DMS53 treated with DMSO at 0.1 percent for 48 hours (cell line): ENCODE results near the gene KCTD14.
"Not testable (repeated sequence)": the region's sequence is repeated elsewhere in the genome, so short reads cannot be mapped to it uniquely, and the experiment has no call there.

ENCODE experiments used
- DNase-seq: peaks from one replicate; lab custom pipeline; 2025; ENCODE audit not compliant: unreplicated experiment; lab: John Stamatoyannopoulos, UW

The KCTD14 gene, protein sequence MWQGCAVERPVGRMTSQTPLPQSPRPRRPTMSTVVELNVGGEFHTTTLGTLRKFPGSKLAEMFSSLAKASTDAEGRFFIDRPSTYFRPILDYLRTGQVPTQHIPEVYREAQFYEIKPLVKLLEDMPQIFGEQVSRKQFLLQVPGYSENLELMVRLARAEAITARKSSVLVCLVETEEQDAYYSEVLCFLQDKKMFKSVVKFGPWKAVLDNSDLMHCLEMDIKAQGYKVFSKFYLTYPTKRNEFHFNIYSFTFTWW

GRCh38 chr11:78022397-78023396 is at the start of gene KCTD14:
Gene KCTD14, minus strand, starts transcription at chr11:78023276. Its CDS starts 27 bp downstream, at chr11:78023249.
- peak; percentile 69 for DNase-seq

DNA sequence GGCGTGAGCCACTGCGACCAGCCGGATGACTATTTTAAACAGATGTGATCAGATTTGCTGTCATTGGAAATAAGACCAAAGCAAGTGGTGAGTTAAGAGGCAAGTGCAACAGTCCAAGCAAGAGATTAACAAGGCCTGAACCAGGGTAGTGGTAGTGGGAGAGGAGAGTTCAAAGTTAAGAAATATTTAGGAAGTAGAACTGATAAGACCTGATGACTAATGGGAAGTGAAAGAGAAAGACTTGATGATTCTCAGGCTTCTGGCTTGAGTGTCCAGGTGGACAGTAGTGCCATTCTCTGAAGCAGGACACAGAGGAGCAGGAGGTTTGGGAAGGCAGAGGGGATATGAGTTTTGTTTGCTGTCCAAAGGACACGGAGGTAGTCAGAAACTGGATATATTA is 49.4 kb upstream of the KCTD14 start:
- DNase-seq = no peak

DNA sequence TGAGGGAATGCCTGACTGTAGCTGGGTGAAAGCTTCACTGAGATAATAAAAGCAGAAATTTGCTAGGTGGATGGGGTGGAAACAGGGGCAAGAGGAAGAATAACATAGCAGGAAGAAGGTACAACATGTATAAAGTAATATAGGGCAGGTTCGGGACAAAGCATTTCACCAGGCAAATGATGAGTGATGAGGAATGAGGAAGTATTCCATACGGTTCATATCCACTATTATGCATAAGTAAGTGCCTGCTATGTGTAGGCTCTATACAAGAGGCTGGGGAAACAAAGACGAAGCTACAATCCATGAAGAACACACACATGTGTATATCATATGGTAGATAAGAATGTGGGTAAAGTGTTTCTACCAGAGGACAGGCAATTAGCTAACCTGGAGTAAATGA is 48.6 kb upstream of the KCTD14 start:
- no peak for DNase-seq

GRCh38 chr11:78070621-78071020 is 47.5 kb upstream of the KCTD14 start:
- no peak for DNase-seq

DNA sequence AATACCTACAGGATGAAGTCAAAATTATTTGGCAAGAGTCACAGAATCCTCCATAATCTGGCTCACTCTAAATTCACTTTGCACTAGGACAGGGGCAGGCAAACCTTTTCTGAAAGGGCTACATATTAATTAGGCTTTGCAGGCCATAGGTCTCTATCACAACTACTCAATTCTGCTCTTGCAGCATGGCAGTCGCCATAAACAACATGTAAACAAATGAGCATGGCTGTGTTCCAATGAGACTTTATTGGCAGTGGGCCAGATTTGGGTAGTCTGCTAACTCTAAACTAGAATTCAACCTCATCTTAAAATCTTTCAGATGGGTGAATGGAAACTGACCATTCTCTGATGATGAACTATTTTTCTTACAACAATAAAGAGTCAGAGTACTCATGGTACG is 46.4 kb upstream of the KCTD14 start:
- no peak for DNase-seq

GRCh38 chr11:78067704-78068103 is 44.6 kb upstream of the KCTD14 start:
- DNase-seq = no peak

DNA sequence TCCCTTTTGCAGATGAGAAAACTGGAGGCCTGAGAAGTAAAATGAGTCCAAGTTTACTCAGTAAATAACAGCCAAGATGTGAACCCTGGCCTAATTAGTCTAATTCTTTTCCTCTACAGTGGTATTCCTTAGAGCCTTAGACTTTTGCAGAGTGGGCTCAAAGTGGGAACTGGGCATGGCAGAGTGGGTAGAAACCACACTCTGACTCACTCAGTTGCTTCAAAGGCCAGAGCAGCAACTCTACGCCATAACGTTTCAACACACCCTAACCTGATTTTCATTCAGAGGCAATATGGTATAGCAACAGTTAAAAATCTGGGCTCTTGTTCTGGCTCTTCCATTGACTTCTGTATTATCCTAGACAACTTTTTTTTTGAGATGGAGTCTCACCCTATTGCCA is 43.4 kb upstream of the KCTD14 start:
- no peak for DNase-seq

DNA sequence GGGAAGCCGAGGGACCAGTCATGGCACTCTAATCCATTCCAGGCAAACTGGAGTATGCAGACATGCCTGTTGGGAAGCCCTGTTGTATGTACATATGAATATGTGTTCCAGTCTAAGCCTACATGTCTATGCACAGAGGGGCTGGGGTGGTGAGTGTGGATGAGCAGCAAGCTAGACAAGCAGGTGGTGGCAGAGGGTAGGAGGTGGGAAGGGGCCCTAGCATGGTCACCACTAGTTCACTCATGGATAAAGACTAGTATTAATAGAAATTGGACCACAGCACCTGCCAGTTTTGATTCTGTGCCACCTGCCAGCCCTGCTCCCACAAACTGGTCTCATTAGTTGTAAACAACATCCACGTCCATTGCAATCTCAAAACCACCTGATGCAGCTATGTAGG is 42.1 kb upstream of the KCTD14 start:
- DNase-seq = no peak

GRCh38 chr11:78063440-78064181 is 40.5 kb upstream of the KCTD14 start, which contains the start of gene THRSP:
Gene THRSP, plus strand, starts transcription at chr11:78063861. Its CDS starts 21 bp downstream, at chr11:78063882.
- no peak for DNase-seq

- no peak for DNase-seq
Measured at GRCh38 chr11:78062671-78063070, 39.6 kb upstream of the KCTD14 start.

GRCh38 chr11:78061921-78062311 is 38.8 kb upstream of the KCTD14 start:
- no peak for DNase-seq

DNA sequence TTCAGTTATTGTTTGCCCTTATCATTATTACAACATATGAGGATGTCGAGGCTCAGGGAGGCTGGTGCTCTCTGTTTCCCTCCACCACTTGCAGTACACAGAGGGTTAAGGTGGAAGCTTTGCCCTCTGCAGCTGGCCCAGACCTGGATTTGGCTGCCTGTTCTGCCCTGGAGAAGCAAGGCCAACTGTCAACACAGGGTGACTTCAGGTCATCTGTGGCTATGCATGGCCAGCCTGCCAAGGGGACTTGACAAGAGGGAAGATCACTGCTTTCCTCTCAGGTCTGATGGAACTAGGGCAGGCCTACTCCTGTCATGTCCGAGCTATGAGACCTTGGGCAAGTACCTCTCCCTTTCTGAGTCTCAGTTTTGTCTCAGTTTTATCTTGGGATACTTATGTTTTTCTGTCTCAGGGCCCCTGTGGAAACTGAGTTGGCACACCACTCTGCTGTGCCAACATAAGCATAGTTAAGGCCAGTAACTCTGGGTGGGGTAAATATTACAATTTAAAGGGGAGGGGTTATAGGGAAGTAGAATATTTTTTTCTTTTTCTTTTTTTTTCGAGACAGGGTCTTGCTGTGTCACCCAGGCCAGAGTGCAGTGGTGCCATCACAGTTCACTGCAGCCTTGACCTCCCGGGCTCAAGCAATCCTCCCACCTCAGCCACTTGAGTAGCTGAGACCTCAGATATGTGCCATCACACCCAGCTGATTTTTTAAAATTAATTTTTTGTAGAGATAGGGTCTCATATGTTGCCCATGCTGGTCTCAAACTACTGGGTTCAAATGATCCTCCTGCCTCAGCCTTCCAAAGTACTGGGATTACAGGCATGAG is 38.2 kb upstream of the KCTD14 start:
- peak; percentile 15 for DNase-seq

DNA sequence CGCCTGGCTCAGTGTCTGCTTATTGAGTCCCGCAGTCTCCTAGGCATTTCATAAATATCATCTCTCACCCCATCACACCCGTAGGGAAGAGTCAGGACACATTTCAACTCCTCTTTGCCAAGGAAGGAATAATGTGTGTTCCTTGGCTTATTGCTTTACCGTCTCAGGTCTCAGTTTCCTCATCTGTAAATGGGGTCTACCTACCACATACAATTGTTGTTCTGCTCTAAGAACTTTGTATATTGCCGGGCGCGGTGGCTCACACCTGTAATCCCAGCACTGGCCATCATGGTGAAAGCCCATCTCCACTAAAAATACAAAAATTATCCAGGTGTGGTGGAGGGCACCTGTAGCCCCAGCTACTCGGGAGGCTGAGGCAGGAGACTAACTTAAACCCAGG is 37.5 kb upstream of the KCTD14 start:
- no peak for DNase-seq

GRCh38 chr11:78059749-78060328 is 36.8 kb upstream of the KCTD14 start:
- not testable (repeated sequence) for DNase-seq

DNA sequence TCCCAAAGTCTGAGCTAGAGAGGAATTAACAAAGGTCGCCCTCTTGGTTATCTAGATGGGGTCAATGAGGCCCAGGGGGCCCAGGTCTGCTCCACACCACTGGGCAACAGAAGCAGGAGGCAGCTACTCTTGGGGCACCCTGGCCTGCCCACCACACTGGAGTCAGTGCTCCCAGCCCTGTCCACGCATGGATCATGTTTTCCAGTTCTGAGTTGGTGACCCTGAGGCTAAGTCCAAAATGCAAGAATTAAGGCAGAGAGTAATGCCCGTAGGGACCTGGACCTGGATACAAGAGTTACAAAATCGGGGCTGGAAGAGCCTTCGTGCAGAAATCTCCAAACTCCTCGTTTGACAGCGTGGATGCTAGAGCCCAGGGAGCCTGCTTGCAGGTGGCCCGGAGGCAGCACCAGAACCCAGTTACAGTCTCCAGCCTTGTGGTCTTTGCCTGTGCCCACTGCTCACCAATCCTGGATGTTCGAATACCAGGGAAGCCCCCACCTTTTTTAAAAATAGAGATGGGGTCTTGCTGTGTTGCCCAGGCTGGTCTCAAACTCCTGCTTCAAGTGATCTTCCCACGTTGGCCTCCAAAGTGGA is 34.5 kb upstream of the KCTD14 start:
- DNase-seq = no peak

DNA sequence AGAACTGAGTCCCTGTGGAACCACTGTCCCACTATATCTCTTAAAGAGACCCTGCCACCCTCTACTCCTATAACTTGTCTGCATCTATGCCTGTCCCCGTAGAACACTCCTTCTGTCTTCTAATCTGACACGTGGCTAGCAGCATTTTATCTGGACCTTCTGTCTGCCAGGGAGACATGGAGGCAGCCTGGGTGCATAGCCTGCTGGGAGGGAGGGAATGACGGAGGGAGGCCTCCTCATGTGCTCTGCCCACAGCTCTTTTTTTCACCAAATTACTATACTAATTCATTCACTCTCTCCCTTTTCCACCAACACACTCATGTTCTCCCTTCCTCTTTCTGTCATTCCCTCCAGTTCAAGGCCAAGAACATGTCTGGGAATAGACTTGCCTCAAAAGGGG is 33.0 kb upstream of the KCTD14 start:
- DNase-seq = no peak

DNA sequence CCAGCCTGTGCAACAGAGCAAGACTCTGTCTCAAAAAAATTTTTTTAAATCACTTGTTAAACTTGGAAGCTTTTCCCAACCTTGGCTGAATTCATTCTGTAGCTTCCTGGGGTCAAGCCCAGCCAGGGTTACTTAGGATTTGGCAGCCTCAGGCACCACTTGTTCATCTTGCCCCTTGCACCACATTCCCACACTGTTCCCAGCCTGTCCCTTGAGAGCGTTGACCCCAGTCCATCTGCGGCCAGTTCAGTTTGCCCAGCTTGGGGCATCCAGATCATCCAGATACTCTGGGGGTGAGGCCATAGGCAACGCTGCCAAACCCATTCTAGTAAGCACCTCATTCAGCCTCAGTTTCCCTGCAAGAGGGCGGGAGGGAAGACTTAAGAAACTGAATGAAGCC is 31.9 kb upstream of the KCTD14 start:
- no peak for DNase-seq

DNA sequence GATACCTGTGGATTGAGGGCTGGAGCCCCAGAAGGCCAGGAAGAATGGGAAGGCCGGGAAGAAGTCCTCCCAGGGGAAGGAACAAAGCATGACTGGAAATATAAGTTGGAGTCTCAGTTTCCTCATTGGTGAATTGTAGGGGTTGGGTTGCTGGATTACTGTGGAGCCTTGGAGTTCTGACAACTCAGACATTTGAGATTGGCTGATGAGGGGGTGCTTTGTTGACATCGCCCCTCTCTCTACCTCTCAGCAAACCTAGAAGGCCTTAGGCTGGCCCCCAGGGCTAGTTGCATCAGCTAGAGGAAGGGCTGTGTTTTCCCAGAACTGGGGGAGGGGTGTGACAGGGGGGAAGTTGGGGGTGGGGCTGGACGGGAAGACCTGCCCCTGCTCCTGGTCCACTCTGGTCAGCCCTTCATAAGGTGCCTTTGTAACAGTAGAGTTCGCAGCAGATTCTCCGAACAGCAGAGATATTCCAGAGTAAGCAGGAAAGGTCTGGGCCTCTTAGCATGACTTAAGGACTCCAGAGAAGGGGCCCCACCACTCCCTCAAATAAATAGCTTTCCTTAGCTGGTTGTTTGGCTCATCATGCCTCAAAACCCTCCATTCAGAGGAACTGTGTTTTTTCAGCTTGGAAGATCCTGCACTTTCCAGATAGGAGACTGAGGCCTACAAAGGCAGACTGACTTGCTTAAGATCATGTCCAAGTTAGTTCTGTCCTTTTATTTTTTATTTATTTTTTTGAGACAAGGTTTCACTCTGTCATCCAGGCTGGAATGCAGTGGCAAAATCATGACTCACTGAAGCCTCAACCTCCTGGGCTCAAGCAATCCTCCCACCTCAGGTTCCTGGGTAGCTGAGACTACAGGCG is 28.1 kb upstream of the KCTD14 start:
- no peak for DNase-seq

GRCh38 chr11:78049348-78049747 is 26.3 kb upstream of the KCTD14 start:
- no peak for DNase-seq
